H9 (cell line): ENCODE data around the gene JMJD1C. TPM values are rescaled to one million over a fixed set of nuclear protein-coding genes. Genes with fewer than 3 reads are reported as not detected.
A peak's percentile ranks its signal among the peaks of the same experiment; 100 is the strongest.

Experiments used
- DNase-seq: peaks from one replicate; pipeline ENCODE4 v3.0.0-alpha.2; 2017
- H2AFZ ChIP-seq: one replicate; pipeline ENCODE4 v1.6.1; 2013; ENCODE audit warnings: mild to moderate bottlenecking, low read length, control low read depth, moderate library complexity
- H2AK5ac ChIP-seq: 2 replicates; pipeline ENCODE4 v1.6.1; 2013; ENCODE audit warnings: low read length, control low read depth, mixed read lengths; ENCODE audit not compliant: insufficient read length
- H2BK120ac ChIP-seq: one replicate; pipeline ENCODE4 v1.6.1; 2013; ENCODE audit warnings: low read depth, mild to moderate bottlenecking, low read length, control low read depth, inconsistent platforms; ENCODE audit not compliant: poor library complexity, severe bottlenecking
- H2BK12ac ChIP-seq: 2 replicates; pipeline ENCODE4 v1.6.1; 2013; ENCODE audit warnings: low read length, control low read depth, mixed read lengths, low read depth; ENCODE audit not compliant: insufficient read length
- H2BK15ac ChIP-seq: 2 replicates; pipeline ENCODE4 v1.6.1; 2013; ENCODE audit warnings: low read depth, low read length, control low read depth
- H2BK20ac ChIP-seq: one replicate; pipeline ENCODE4 v1.6.1; 2013; ENCODE audit warnings: low read depth, mild to moderate bottlenecking, low read length, control low read depth, inconsistent platforms; ENCODE audit not compliant: poor library complexity, severe bottlenecking
- H2BK5ac ChIP-seq: 2 replicates; pipeline ENCODE4 v1.6.1; 2013; ENCODE audit warnings: low read length, control low read depth, mixed read lengths; ENCODE audit not compliant: insufficient read length
- H3K14ac ChIP-seq: 2 replicates; pipeline ENCODE4 v1.6.1; 2013; ENCODE audit warnings: low read length, control low read depth; ENCODE audit not compliant: insufficient read depth
- H3K18ac ChIP-seq: 2 replicates; pipeline ENCODE4 v1.6.1; 2013; ENCODE audit warnings: low read depth, mild to moderate bottlenecking, mixed read lengths, low read length, control low read depth; ENCODE audit not compliant: insufficient read length
- H3K23ac ChIP-seq: 2 replicates; pipeline ENCODE4 v1.6.1; 2013; ENCODE audit warnings: low read length, control low read depth, mixed read lengths, low read depth; ENCODE audit not compliant: insufficient read length
- H3K23me2 ChIP-seq: 2 replicates; pipeline ENCODE4 v1.6.1; 2013; ENCODE audit warnings: low read depth, mild to moderate bottlenecking, mixed read lengths, low read length, control low read depth; ENCODE audit not compliant: insufficient read length, poor library complexity, severe bottlenecking
- H3K27ac ChIP-seq: 2 replicates; pipeline ENCODE4 v1.5.1; 2013; ENCODE audit warnings: low read length, control low read depth, mixed read lengths, low read depth; ENCODE audit not compliant: insufficient read length
- H3K27me3 ChIP-seq: 2 replicates; pipeline ENCODE4 v1.6.1; 2013; ENCODE audit warnings: low read length, control low read depth, inconsistent platforms; ENCODE audit not compliant: insufficient read depth
- H3K4ac ChIP-seq: 2 replicates; pipeline ENCODE4 v1.6.1; 2013; ENCODE audit warnings: low read depth, mild to moderate bottlenecking, control low read depth, inconsistent platforms, low read length, moderate library complexity
- H3K4me1 ChIP-seq: 2 replicates; pipeline ENCODE4 v1.6.1; 2013; ENCODE audit warnings: low read length, control low read depth, inconsistent platforms; ENCODE audit not compliant: insufficient read depth
- H3K4me2 ChIP-seq: 2 replicates; pipeline ENCODE4 v1.6.1; 2013; ENCODE audit warnings: low read length, control low read depth, mixed read lengths; ENCODE audit not compliant: insufficient read length, insufficient read depth
- H3K56ac ChIP-seq: 2 replicates; pipeline ENCODE4 v1.6.1; 2013; ENCODE audit warnings: low read depth, mild to moderate bottlenecking, mixed read lengths, low read length, control low read depth; ENCODE audit not compliant: insufficient read length
- H3K79me1 ChIP-seq: 2 replicates; pipeline ENCODE4 v1.6.1; 2013; ENCODE audit warnings: low read depth, mild to moderate bottlenecking, moderate library complexity, low read length, control low read depth, inconsistent platforms; ENCODE audit not compliant: insufficient read depth, poor library complexity, severe bottlenecking
- H3K79me2 ChIP-seq: 2 replicates; pipeline ENCODE4 v1.6.1; 2013; ENCODE audit warnings: low read length, control low read depth, inconsistent platforms; ENCODE audit not compliant: insufficient read depth
- H3K9ac ChIP-seq: 2 replicates; pipeline ENCODE4 v1.6.1; 2013; ENCODE audit warnings: low read length, control low read depth, mixed read lengths; ENCODE audit not compliant: insufficient read length; ENCODE audit errors: extremely low read depth
- H3K9me3 ChIP-seq: one replicate; pipeline ENCODE4 v1.6.1; 2013; ENCODE audit warnings: low read depth, low read length, inconsistent platforms; ENCODE audit not compliant: control insufficient read depth
- H3T11ph ChIP-seq: one replicate; pipeline ENCODE4 v1.6.1; 2013; ENCODE audit warnings: mild to moderate bottlenecking, low read length, control low read depth, inconsistent platforms
- H4K20me1 ChIP-seq: one replicate; pipeline ENCODE4 v1.6.1; 2013; ENCODE audit not compliant: control insufficient read depth, insufficient read length, insufficient read depth
- H4K5ac ChIP-seq: 2 replicates; pipeline ENCODE4 v1.6.1; 2013; ENCODE audit warnings: low read depth, mild to moderate bottlenecking, mixed read lengths, low read length, control low read depth; ENCODE audit not compliant: insufficient read length
- H4K8ac ChIP-seq: replicated peaks from 2 replicates; pipeline ENCODE4 v1.6.1; 2013; ENCODE audit warnings: low read length, control low read depth, mixed read lengths, low read depth; ENCODE audit not compliant: insufficient read length
- H4K91ac ChIP-seq: 2 replicates; pipeline ENCODE4 v1.6.1; 2013; ENCODE audit warnings: low read depth, mild to moderate bottlenecking, moderate library complexity, mixed read lengths, low read length, control low read depth; ENCODE audit not compliant: insufficient read length
- H3K27ac Mint-ChIP-seq, 3 experiments: 2 replicates in 2 of 3; 3 replicates in 1 of 3; pipeline ENCODE4 v1.8.0; 2020 to 2021; ENCODE audit warnings: mixed read lengths in 3 of 3, mild to moderate bottlenecking in 1 of 3, moderate library complexity in 1 of 3
- H3K27me3 Mint-ChIP-seq: 2 replicates; pipeline ENCODE4 v1.8.0; 2021; ENCODE audit warnings: low read depth, mild to moderate bottlenecking, moderate library complexity, mixed read lengths
- H3K36me3 Mint-ChIP-seq, 3 experiments: 2 replicates in 2 of 3; 3 replicates in 1 of 3; pipeline ENCODE4 v1.8.0; 2020 to 2021; ENCODE audit warnings: low read depth in 3 of 3, mixed read lengths in 3 of 3; ENCODE audit not compliant: insufficient read depth in 1 of 3
- H3K4me1 Mint-ChIP-seq, 2 experiments: 2 replicates each; pipeline ENCODE4 v1.8.0; 2020; ENCODE audit warnings: mixed read lengths in 2 of 2
- H3K4me3 Mint-ChIP-seq, 2 experiments: 2 replicates in 1 of 2; 3 replicates in 1 of 2; pipeline ENCODE4 v1.8.0; 2020 to 2021; ENCODE audit warnings: mild to moderate bottlenecking in 2 of 2, mixed read lengths in 2 of 2, moderate library complexity in 1 of 2
- H3K9me3 Mint-ChIP-seq, 2 experiments: 2 replicates in 1 of 2; 3 replicates in 1 of 2; pipeline ENCODE4 v1.8.0; 2020; ENCODE audit warnings: mild to moderate bottlenecking in 2 of 2, mixed read lengths in 2 of 2, moderate library complexity in 1 of 2
- WGBS: extraction: QIAGEN DNeasy Blood & Tissue Kit; methylation state at CpG from one replicate; pipeline ENCODE4 v1.1.7; 2013; ENCODE audit warnings: missing lambda C conversion rate, low lambda C conversion rate, mixed read lengths; ENCODE audit not compliant: insufficient read length; ENCODE audit errors: extremely low coverage; 5-methylcytosine and 5-hydroxymethylcytosine counted together
- total RNA-seq: library from RNA; stranded (reverse); gene quantifications from 2 replicates; pipeline ENCODE4 v1.2.1, GENCODE V29; 2021
- TF ChIP-seq, protein P1 (sequence below): fragments of 200-600 bp; sonication (generic); conservative IDR thresholded peaks from 3 replicates; pipeline ENCODE4 v1.8.0; 2021; ENCODE audit warnings: antibody characterized with exemption, mild to moderate bottlenecking

Gene JMJD1C
- total RNA-seq, 1 experiment from 2014 or later, result 200 TPM

DNA sequence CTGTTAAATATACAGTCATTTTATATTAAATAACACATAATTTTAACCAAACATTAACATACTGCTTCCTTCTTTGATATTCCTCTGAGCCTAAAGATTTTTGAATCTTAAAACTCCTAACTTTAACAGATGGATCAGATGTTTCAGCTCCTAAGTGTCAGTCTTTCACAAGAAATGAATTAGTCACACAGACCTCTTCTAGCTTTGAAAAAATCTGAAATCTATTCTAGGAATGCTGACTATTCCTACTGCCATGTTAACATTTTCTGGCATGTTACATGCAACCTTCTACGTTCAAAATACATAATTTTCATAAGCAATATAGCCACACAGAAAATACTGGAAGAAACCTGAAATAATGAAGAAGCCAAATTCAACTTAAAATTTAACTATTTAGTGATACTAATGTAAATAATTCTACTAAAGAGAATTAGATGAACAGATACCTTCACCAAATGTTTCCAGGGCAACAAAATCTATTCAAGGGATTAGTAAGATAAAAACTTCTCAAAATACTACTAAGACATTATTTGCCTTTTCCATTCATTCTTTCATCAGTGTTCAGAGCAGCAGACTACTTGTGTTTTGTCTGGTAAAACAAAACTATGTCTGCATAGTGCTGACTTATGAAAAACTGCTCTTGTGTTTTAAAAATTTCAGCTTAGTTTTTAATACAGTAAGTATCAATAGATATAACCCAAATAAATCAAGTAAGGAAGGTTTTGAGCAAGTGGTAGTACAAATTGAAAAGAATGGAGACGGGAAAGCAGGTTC is 9.2 kb downstream of the JMJD1C start:
- H2BK5ac ChIP-seq, result no peak overlapping the region
- H3K4me1 ChIP-seq, result no peaks in the 10 kb centered on the region; the same call in 1 of the 2 replicates
- Mint-ChIP-seq H3K4me3 (no peak overlapping the region), H3K4me1 (peaks cover 8 to 9% of the 10 kb centered on the region in 2 experiments), H3K27ac (peak overlapping the region in 1 of 3 experiments; percentile 77; a peak in 1 of 7 replicates), H3K36me3 (peaks cover 0 to 10% (median 6%) of the 10 kb centered on the region in 3 experiments; a peak in 4 of 7 replicates), H3K9me3 (no peaks in the 10 kb centered on the region), H3K27me3 (no peaks in the 10 kb centered on the region)
- H3K18ac ChIP-seq, result no peak overlapping the region
- H4K5ac ChIP-seq, result no peak overlapping the region
- no peak overlapping the region for H3K14ac ChIP-seq
- H4K8ac ChIP-seq, result no peak overlapping the region
- H3K4ac ChIP-seq, result no peak overlapping the region
- no peak overlapping the region for H3K56ac ChIP-seq
- TF ChIP-seq, protein P1, sequence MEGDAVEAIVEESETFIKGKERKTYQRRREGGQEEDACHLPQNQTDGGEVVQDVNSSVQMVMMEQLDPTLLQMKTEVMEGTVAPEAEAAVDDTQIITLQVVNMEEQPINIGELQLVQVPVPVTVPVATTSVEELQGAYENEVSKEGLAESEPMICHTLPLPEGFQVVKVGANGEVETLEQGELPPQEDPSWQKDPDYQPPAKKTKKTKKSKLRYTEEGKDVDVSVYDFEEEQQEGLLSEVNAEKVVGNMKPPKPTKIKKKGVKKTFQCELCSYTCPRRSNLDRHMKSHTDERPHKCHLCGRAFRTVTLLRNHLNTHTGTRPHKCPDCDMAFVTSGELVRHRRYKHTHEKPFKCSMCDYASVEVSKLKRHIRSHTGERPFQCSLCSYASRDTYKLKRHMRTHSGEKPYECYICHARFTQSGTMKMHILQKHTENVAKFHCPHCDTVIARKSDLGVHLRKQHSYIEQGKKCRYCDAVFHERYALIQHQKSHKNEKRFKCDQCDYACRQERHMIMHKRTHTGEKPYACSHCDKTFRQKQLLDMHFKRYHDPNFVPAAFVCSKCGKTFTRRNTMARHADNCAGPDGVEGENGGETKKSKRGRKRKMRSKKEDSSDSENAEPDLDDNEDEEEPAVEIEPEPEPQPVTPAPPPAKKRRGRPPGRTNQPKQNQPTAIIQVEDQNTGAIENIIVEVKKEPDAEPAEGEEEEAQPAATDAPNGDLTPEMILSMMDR, result no peak
- no CpG with 5 or more reads among the region's 2 CpGs for WGBS
- H4K91ac ChIP-seq, result no peak overlapping the region
- no peaks in the 10 kb centered on the region for H3K27me3 ChIP-seq
- no peak overlapping the region for H3K4me2 ChIP-seq
- peaks cover 6% of the 10 kb centered on the region for H3K79me1 ChIP-seq
- H2AK5ac ChIP-seq, result no peak overlapping the region
- H3K79me2 ChIP-seq, result peaks cover 7% of the 10 kb centered on the region; the same call in 1 of the 2 replicates
- H3K9ac ChIP-seq, result no peak overlapping the region
- no peak overlapping the region for H2BK120ac ChIP-seq
- no peaks in the 10 kb centered on the region for H4K20me1 ChIP-seq
- H2BK20ac ChIP-seq, result no peak overlapping the region
- no peaks in the 10 kb centered on the region for H3K9me3 ChIP-seq
- no peak overlapping the region for H3K27ac ChIP-seq
- no peak overlapping the region for H3K23ac ChIP-seq
- DNase-seq, result no peak
- no peak overlapping the region for H2AFZ ChIP-seq
- H3T11ph ChIP-seq, result no peak overlapping the region
- H2BK12ac ChIP-seq, result no peak overlapping the region
- H3K23me2 ChIP-seq, result no peaks in the 10 kb centered on the region
- H2BK15ac ChIP-seq, result no peak overlapping the region
